Middle frontal gyrus (tissue), 1 donor: Measurements from ENCODE around the gene CRACR2A.

Experiments
- DNase-seq: peaks from one replicate; pipeline ENCODE4 v3.0.0-alpha.2; 2015; ENCODE audit warnings: low spot score; ENCODE audit errors: extremely low spot score

CRACR2A gene

GRCh38 chr12:3725388-3726115, 27.4 kb downstream of the CRACR2A start:
- no peak for DNase-seq

GRCh38 chr12:3723916-3724805, 28.7 kb downstream of the CRACR2A start:
- no peak for DNase-seq

- no peak for DNase-seq
Measured at GRCh38 chr12:3722368-3722767, 30.5 kb downstream of the CRACR2A start.

GRCh38 chr12:3720772-3721171, 32.1 kb downstream of the CRACR2A start:
- DNase-seq = no peak

GRCh38 chr12:3718100-3718499, 34.8 kb downstream of the CRACR2A start:
- no peak for DNase-seq

GRCh38 chr12:3717283-3717898, 35.5 kb downstream of the CRACR2A start:
- no peak for DNase-seq

- no peak for DNase-seq
Measured at GRCh38 chr12:3715999-3716398, 36.9 kb downstream of the CRACR2A start.

GRCh38 chr12:3713947-3714346, 39.0 kb downstream of the CRACR2A start:
- no peak for DNase-seq

- DNase-seq = no peak
Measured at GRCh38 chr12:3713483-3713882, 39.4 kb downstream of the CRACR2A start.

GRCh38 chr12:3712209-3712992, 40.5 kb downstream of the CRACR2A start:
- no peak for DNase-seq

- DNase-seq = no peak
Measured at GRCh38 chr12:3705354-3705675, 47.6 kb downstream of the CRACR2A start.

- no peak for DNase-seq
Measured at GRCh38 chr12:3704512-3705353, 48.2 kb downstream of the CRACR2A start.

- no peak for DNase-seq
Measured at GRCh38 chr12:3700861-3701260, 52.0 kb downstream of the CRACR2A start.

- no peak for DNase-seq
Measured at GRCh38 chr12:3698218-3698974, 54.5 kb downstream of the CRACR2A start.

- no peak for DNase-seq
Measured at GRCh38 chr12:3697311-3697870, 55.5 kb downstream of the CRACR2A start.

GRCh38 chr12:3694673-3695072, 58.2 kb downstream of the CRACR2A start:
- no peak for DNase-seq

- no peak for DNase-seq
Measured at GRCh38 chr12:3692616-3693365, 60.1 kb downstream of the CRACR2A start.

GRCh38 chr12:3686463-3686862, 66.4 kb downstream of the CRACR2A start:
- DNase-seq = no peak

- no peak for DNase-seq
Measured at GRCh38 chr12:3685830-3686229, 67.1 kb downstream of the CRACR2A start.
